GM12801 (cell line): ENCODE results near the gene AP3M1.

Source experiments
- TF ChIP-seq, protein P1 (sequence below): IDR thresholded peaks from one replicate; pipeline ENCODE4 v1.5.1; 2011; ENCODE audit warnings: control low read depth; ENCODE audit not compliant: insufficient read length; ENCODE audit errors: extremely low read depth

Gene AP3M1

DNA sequence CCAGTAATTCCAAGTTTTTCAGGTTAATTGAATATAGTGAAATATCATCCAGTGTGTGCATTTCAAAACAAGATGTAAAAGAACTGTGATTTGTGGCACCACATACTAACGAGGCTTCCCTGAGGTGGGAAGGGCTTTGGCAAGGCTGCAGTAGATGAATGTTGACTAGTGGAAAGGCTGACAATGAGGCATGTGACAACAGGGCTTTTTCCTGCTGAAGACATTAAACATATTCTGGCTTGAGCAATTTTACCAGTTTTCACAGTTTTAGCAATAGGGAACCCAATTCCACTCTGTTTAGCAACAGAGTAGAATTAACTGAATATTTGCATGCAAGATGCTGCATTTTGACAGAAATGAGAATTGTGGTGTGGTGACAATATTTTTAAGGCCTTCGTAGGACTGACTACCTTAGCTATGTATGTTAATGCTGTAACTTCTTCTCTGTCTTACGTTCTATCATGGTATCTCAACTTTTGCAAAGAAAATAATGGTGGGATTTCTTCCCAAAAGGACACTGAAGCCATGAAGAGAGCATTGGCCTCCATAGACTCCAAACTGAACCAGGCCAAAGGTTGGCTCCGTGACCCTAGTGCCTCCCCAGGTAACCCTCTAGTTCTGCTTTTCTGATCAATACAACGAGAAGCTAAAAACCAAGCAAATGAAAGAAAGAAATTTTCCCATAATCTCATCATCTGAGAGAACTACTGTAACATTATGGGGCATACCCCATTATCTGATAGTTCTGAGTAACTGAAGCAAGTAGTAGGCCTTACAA is 68.5 kb downstream of the AP3M1 start:
- TF ChIP-seq, protein P1, sequence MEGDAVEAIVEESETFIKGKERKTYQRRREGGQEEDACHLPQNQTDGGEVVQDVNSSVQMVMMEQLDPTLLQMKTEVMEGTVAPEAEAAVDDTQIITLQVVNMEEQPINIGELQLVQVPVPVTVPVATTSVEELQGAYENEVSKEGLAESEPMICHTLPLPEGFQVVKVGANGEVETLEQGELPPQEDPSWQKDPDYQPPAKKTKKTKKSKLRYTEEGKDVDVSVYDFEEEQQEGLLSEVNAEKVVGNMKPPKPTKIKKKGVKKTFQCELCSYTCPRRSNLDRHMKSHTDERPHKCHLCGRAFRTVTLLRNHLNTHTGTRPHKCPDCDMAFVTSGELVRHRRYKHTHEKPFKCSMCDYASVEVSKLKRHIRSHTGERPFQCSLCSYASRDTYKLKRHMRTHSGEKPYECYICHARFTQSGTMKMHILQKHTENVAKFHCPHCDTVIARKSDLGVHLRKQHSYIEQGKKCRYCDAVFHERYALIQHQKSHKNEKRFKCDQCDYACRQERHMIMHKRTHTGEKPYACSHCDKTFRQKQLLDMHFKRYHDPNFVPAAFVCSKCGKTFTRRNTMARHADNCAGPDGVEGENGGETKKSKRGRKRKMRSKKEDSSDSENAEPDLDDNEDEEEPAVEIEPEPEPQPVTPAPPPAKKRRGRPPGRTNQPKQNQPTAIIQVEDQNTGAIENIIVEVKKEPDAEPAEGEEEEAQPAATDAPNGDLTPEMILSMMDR, result no peak

DNA sequence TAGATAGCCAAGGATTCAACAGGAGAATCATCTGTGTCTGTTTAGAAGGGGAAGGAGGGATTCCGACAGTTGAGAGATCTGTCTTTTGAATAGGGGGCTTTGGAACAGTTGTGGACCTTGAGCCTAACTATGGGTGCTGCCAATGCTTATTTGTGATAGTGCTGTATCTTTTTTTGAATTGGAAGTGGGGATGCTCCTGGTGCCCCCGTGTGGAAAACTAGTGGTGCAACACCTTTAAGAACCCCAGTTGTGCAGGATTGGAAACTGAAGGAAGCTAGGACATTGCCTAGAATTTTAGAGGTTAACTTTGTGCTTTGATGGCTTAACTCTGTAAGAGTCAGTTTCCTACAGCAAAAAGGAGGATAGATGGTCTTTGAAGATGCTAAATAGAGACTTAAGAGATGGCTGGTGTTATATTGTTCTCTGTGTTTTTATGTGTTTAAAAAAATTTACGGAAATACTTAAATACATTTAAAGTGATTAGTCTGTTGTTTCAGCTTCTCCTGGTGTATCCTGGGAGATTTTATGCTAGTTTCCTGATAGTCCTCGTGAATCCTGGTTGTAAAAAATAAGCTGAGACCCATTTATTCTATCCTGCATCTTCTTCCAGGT is 69.3 kb downstream of the AP3M1 start:
- TF ChIP-seq, protein P1, result no peak

DNA sequence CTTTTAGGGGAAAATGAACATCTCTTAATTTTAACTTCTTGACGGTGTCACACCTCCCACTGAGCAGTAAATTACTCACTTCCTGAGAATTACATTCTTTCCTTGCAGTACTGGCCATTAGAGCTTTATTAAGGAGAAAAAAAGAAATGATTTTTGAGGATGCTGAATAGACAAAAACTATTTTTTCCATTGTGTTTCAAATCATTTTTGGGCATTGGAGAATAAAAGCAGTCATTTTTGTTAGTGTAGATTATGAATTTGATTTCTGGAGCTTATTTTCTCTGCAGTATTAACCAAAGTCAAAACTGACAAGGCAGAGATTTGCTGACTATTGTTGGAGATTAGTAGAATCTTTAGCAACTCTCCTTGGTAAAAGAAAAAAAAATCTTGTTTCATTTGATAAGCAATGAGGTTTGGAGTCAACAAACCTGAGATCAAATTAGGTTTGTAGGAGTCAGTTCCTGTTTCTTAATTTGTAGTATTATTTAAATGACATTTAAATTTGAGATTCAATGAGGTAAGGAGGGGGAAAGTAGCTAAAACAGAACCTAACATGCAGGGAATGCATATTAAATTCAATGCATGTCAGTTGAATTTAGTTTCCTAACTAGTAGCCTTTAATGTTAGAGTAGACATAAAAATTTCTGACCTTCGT is 70.6 kb downstream of the AP3M1 start:
- TF ChIP-seq, protein P1, result no peak

DNA sequence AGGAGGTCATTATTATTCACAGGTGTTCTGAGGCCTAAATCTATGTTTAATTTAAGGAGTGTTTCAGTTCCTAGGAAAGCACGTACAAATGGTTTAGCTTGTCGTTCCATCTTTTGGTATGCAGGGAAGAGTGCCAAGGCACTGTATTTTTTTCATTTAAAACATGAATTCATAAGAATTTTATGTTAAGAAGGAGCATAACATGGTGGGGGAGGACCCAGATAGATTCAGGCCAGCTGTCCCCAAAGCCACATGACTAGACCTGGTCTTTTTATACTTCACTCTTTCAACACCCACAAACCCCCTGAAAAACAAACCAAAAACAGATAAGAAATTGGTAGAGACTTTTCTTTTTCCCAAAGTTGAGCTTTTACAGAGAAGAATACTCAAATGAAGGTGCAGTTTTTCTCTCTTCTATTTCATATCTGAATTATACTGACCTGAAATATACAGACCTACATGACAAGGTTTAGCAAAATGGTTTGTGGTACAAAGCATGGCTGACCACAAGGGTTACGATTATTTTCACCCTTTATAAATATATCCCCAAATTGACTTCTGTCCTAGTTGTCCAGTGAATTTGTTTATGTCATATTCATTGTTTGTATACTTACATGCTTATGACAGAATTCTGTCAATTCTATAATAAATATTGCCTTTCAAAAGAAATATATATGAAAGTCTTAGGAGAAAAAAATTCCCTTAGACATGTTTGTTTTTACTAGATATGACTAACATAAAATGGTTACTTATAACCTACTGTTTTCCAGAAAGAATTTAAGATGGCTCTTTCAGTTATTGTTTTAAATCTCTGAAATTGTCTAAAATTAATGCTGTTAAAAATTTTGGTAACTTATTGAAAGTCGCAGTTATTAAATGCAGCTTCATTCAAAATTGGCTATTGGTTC is 71.3 kb downstream of the AP3M1 start:
- TF ChIP-seq, protein P1, result no peak

DNA sequence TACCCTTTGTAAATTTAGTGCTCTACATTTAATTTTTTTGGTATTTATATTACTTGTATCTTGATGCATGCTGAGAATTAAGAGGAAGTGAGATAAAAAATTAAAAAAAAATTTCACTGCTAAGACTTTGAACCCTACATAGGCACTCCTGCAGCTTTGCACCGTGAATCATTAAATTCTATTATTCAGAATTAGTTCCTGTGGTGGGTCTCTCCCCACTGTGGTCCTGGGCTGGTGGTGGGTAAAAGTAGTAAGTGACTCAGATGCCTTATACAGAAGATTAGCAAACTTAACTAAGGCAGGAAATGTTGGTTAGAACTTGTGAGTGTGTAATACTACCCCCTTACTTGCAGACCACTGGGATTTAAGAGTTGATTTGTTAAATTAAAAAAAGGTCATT is 72.6 kb downstream of the AP3M1 start:
- TF ChIP-seq, protein P1, result no peak

DNA sequence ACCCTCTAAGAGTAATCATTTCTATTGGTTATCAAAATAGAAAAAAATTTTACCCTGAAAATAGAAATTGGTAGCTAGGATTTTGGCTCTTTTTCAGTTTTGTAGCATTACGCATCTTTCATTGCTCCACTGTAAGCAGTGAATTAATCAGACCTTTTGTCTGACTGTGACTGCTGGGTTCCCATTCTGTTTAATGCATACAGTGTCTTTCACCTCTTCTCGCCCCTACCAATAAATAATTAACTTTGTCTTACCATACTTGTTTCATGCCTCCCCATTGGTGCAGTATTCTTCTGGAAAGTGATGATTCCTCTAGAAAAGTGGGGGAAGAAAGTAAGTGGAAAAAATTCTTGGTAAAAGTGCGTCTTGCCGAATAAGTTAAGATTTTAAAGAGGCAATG is 73.2 kb downstream of the AP3M1 start:
- TF ChIP-seq, protein P1, result no peak

DNA sequence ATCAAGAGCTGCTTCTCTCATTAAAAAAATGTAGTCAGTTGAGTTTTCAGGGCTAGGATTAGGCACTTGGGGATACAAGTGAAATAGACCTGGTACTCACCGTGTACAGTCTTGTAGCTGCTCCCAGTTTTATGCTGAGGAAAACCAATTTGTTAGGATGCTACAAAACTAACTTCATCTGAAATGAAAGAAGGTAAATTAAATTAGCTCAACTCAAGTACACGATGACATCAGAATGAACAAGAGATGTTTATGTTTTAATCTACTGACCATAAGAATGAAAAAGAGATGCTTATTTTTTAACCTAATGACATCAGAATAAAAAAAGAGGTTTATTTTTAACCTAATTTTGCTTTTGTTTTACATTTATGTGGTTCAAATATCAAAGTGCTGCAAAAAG is 73.7 kb downstream of the AP3M1 start:
- TF ChIP-seq, protein P1, result no peak
